GM12801 (cell line): ENCODE measurements around the gene KRT14.

Source experiments
- CTCF ChIP-seq: IDR thresholded peaks from one replicate; pipeline ENCODE4 v1.5.1; 2011; ENCODE audit warnings: control low read depth; ENCODE audit not compliant: insufficient read length; ENCODE audit errors: extremely low read depth

KRT14 gene

GRCh38 chr17:41631025-41631897 is 44.6 kb upstream of the KRT14 start:
- no peak for TF ChIP-seq CTCF

DNA sequence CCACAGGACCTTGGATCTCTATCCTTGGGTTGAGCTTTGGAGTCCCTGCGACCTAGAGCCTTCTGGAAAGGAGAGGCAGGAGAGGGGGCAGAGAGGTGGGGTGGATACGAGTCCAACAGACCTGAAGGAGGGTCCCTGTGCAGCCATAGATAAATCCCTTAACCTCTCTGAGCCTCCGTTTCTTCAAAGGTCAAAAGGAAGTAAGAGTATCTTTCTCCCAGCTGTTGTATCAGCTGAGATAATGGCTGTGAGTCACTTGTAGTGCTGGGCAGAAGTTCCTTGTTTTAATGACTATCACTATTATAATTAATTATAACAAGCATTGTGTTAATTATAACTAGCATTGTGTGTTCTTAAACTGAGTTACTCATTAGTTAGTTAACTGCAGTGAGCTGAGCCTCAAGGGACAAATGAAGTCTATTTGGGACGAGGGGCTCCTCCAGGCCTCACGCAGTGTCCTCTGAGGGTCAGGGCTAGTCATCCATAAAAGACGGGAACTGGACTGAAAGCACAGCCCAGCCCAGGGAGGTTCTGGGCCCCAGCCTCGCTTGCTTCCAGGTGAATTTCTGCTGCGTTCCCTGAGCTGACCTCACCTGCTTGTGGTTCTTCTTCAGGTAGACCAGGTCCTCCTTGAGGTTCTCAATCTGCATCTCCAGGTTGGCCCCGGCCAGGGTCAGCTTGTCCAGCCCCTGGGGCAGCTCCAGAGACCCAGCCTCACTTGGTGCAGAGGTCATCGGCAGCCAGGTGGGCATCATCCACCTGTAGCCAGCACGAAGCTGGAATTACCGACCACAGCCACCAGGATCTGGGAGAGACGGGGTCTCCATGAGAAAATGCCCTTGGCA is 43.4 kb upstream of the KRT14 start:
- TF ChIP-seq CTCF: no peak

DNA sequence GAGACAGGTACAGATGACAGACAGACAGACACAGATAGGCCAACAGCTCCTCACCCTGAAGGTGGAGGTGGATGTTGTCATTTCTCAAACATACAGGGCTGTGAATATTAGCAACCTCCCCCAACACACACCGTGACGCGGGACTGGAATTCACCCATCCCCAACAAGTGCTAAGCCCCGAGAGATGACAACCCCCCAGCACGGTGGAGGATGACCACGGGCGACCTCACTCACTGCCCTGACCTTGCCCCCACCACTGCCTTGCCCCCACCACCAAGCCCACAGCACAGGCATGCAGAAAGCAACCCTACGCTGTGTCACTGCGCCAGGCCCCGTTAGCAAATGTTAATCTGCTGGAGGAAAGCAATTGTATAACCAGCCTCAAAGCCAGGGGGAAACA is 42.6 kb upstream of the KRT14 start:
- no peak for TF ChIP-seq CTCF

- TF ChIP-seq CTCF: no peak
Observed at GRCh38 chr17:41627316-41628072, 40.8 kb upstream of the KRT14 start.

- no peak for TF ChIP-seq CTCF
Observed at GRCh38 chr17:41625602-41626001, 38.9 kb upstream of the KRT14 start.

GRCh38 chr17:41624208-41625101 is 37.8 kb upstream of the KRT14 start, which contains the start of gene KRT17:
KRT17 (minus strand) TSS chr17:41624575; CDS start chr17:41624509, 66 bp downstream.
- TF ChIP-seq CTCF: no peak
